T-helper 1 cell (primary cell): Measurements from ENCODE around the gene LACTB.

ENCODE experiments used
- DNase-seq, 5 donors: peaks; one replicate each; pipeline ENCODE4 v3.0.0-alpha.2; 2012 to 2020

LACTB gene

DNA sequence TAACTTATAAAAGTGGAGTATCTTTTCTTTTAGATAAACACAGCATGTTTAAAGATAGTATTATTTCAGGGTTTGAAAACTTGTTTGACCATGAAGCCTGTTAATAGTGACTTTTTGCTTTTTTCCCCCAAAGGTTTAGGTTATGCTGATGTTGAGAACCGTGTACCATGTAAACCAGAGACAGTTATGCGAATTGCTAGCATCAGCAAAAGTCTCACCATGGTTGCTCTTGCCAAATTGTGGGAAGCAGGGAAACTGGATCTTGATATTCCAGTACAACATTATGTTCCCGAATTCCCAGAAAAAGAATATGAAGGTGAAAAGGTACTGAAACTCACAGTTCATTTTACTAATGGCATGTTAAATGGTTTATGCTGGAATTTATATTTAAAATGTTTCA, 5.1 kb downstream of the LACTB start:
- DNase-seq = no peak

GRCh38 chr15:63133786-63134185, 12.1 kb downstream of the LACTB start:
- no peak for DNase-seq

DNA sequence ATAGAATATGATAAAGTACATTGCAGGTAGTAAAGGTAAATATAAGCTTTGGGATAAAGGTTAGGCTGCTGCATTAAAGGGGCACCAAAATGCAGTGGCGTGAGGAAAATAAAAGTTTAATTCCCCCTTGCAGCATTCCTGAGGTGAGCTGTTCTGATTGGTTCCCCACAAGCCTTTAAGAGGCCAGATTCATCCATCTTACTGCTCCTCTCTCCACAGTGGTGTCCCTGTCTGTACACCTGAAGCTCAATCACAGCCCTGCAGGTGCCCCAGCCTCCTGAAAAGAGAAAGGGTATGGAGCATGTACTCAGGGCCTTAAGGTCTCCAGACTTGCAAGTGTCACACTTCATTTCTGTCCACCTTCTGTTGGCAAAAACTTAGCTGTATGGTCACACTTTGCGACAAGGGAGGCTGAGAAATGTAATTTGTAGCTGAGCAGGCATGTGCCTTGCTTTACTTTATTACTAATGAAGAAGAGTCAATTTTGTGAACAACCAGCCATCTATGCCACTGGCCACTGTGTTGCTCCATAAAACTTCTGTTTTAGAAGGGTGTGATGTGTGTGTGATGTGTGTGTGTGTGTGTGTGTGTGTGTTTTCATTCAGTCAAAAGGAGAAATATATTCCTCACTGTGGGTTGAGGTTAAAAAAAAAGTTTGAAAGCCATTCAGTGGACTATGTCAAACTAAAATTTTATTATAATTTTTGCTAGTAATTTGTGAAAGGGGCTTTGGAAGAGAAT, 12.8 kb downstream of the LACTB start:
- DNase-seq = no peak

DNA sequence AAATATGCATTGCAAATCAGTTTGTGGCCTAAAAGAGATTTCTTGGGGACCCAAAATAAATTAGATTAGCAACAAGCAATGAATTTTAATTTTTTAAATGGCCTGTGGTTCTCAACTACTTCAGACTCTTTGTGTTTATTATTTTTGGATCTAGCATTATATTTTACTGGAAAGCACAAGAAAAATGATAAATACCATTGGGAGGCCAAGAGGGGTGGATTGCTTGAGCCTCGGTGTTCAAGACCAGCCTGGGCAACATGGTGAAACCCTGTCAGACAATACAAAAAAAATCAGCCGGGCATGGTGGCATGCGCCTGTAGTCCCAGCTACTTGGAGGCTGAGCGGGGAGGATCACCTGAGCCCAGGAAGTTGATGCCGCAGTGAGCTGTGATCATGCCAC, 13.6 kb downstream of the LACTB start:
- DNase-seq = no peak

DNA sequence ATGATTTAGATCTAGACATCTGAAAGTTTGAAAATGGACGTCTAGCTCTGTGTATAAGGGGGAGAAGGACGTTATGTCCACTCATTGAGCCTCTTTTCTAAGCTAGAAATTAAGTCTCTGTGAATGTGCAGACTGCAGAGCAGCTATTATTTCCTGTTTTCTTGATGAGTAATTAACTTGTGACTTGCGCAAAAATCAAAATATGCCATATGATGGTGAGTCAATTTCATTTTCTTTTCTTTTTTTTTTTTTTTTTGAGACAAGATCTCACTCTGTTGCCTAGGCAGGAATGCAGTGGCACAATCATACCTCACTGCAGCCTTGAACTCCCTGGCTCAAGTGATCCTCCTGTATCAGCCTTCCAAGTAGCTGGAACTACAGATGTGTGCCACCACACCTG, 14.1 kb downstream of the LACTB start:
- peak in 1 of 5 donors; percentile 8 for DNase-seq

GRCh38 chr15:63136742-63137141, 15.1 kb downstream of the LACTB start:
- no peak for DNase-seq

DNA sequence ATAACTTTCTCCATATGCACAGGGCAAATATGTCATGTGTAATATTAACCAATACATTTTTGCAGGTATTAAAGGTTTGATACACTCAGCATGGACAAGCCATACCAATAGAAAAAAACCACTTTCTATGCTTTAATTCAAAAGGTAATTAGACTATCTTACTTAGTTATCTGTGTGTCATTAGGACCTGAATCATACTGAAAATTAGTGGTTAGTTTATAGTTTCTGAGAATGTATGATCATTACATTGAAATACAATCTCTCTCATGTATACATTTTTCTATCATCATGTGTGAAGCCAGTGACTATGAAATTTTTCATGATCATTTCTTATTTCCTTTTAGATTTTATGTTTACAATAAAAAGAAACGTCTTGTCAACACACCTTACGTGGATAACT, 19.3 kb downstream of the LACTB start:
- no peak for DNase-seq

DNA sequence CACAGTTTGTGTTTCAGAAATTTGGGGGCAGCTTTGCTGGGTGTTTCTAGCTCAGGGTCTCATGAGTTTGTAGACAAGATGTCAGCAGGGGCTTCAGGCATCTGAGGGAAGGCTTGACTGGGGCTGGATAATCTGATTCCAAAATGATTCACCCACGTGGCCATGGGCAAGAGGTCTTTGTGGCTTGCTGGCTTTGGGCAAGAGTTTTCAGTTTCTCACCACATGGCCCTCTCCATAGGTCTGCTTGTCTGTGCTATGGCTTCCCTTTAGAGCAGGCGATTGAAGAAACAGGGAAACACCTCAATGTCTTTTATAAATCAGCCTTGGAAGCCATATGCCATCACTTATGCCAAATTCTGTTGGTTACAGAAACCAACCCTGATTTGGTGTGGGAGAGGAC, 23.8 kb downstream of the LACTB start:
- DNase-seq = no peak

GRCh38 chr15:63146684-63147083, 25.0 kb downstream of the LACTB start:
- DNase-seq = no peak

DNA sequence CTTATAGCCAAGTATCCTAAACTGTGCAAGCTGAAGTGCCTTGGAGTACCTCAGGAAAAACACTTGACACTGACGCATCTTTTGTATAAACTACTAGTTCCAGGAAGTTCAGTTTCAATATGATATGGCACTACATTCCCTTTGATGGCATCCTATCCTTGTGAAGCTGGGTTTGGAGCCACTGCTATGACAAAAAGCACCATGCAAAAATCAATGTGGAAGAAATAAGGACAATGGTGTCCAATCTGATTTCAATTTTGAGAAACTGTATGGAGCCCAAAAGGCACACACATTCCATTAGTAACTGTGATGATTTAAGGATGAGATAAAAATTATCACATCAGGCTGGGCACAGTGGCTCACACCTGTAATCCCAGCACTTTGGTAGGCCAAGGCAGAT, 30.0 kb downstream of the LACTB start:
- DNase-seq = no peak

DNA sequence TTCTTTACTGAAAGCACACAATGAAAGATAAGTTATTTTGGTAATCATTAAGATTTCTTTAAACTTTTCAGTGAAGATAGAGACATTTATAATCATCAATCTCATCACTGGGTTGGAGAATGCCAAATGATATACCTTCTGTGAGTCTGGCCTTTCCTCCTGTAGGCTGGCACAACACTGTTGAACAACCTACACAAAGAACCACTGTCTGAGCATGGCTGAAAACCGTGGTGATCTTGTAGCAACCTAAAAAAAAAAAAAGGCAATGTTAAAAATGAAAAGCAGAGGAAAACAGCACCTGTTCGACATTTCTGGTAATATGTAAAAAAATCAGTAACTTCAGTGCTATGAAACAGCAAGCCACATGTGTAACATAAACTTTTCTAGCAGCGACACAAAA, 33.8 kb downstream of the LACTB start:
- no peak for DNase-seq

DNA sequence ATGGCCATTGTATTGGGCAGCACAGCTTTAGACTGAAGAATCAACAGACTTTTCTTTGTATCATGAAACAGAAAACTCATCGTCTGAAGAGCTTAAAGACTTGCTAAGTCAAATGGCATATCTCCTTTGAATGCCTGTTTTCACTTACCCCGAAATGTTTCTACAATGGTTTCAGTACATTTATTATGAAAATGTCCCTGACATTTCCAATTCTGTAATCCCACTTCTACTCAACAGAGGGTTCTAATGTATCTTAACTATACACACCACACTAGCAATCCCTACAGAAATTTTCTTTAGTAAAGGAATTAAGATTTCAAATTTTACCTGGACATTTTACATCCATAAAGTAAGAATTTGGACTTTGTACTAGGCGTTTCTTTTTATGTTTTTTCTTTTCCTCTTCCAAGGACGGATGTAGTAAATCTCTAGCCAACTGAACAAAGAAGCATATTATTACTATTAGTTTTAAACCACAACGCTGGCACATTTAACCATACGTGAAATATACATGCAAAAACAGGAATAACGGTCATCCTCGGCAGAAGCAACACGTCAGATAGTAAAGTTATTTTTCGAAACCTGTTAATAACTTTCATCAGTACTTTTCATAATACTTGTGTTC, 34.5 kb downstream of the LACTB start:
- no peak for DNase-seq

DNA sequence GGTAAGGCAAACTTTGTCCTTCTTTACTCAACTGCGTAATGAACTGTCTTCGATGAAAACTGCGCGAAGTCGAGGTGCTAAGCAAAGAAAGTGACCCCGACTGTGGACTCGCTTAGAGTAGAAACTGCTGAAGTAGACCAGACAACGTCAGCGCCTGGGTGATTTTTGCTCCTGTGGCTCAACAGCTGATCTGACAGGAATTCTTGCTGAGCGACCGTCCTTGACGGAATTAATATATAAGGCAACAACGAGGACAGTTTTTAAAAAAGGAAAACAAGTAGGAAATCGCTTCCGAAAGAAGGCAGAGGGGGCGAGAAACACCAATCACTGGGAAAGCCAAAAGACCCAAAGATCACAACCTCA, 35.1 kb downstream of the LACTB start:
- peak in 2 of 5 donors; percentile 5 to 20 for DNase-seq

- DNase-seq = peak; percentile 72 to 91 (median 79)
These were observed 35.6 kb downstream of the LACTB start, which contains the start of gene RPS27L for GRCh38 chr15:63157118-63157843. Gene RPS27L, minus strand, starts transcription at chr15:63157477. Its CDS starts 72 bp downstream, at chr15:63157405.

DNA sequence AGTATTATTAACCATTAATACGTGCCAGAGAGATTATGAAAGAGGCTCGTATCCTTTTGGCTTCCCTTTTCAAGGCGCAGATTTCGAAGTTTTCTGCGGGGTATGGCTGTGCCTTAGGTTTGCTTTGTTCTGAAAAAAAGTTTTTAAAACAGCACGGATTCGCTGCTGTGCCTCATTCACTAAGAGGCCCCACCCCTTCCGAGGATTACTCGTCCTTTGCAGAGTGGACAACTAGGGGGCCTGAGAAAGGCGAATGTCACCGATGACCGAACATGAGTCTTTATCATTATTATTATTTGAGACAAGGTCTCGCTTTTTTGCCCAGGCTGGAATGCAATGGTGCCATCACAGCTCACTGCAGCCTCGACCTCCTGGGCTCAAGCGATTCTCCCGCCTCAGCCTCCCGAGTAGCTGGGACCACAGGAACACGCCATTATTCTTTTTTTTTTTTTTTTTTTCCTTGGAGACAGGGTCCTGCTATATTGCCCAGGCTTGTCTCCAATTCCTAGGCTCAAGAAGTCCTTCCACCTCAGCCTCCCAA, 36.3 kb downstream of the LACTB start:
- peak in 2 of 5 donors; percentile 10 to 22 for DNase-seq

- no peak for DNase-seq
These were observed 39.0 kb downstream of the LACTB start for GRCh38 chr15:63160638-63161037.

GRCh38 chr15:63163217-63163616, 41.6 kb downstream of the LACTB start:
- DNase-seq = no peak

GRCh38 chr15:63165166-63165859, 43.7 kb downstream of the LACTB start:
- DNase-seq = no peak

DNA sequence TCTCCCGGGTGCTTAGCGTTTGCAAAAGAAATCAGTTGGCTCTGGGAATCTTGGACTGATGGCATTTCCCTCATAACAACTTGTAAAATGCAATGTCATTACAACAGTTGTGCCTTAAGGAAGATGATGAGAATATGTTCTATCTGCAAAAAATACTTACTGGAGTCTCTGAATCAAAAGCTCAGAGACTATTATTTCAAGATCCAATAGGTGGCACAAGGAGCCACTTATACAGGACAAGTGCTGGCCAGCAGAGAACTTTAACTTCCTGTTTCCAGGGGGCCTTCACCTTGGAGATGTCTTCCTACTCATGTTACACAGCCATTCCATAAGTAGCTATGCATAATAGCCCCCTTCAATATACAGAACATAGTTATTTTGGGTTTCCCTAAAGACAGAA, 44.6 kb downstream of the LACTB start:
- DNase-seq = peak in 1 of 5 donors; percentile 20

GRCh38 chr15:63169788-63170187, 48.1 kb downstream of the LACTB start:
- DNase-seq = no peak

- no peak for DNase-seq
These were observed 50.7 kb downstream of the LACTB start for GRCh38 chr15:63172376-63172775.

GRCh38 chr15:63172851-63173451, 51.3 kb downstream of the LACTB start:
- DNase-seq = no peak

DNA sequence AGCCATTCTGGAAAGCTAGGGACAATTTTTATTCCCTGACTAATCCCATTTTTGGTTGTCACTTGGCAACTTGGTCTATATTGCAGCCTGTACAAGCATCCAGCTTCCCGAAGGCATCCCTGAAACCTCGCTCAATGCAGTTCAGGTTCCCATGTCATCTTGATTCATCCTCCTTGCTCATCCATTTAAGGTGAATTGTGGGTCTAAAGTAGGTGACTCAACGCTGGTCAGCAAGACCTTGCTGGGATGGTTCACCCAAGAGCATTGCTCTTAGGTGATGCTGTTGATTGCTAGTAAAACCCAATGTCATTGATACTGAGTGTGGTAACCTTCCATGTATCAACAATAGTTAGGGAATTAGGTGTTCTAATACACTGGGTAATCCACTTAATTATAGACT, 54.6 kb downstream of the LACTB start:
- no peak for DNase-seq
